Measurements from ENCODE around the gene MCIDAS.

GRCh38 chr5:55226027-55226933, 835 bp downstream of the MCIDAS start:
- TF ChIP-seq CTCF (conservative IDR thresholded peaks at IDR 0.05 in 1 of 2, IDR thresholded peaks at IDR 0.05 in 1 of 2; ENCODE audit: extremely low read depth in 1 of 2, insufficient read depth in 1 of 2, low read depth in 1 of 2, low read length in 2 of 2), result peak; percentile 56 to 81
- TF ChIP-seq EZH2 (IDR thresholded peaks at IDR 0.05; ENCODE audit: borderline replicate concordance, low read length), result no peak
